ENCODE data around the gene PACSIN3. TPM values are rescaled to one million over a fixed set of nuclear protein-coding genes. Genes with fewer than 3 reads are reported as not detected.

Gene PACSIN3
- polyA plus RNA-seq, 2 of the 4 experiments (the other 2 are of a cell fraction): 16.5 to 35.3 TPM

- peak; percentile 70 to 78 for DNase-seq (ENCODE audit: low read depth in 1 of 2, low spot score in 1 of 2)
- Histone ChIP-seq H3K9me3 (no peaks in the 10 kb centered on the region), H3K4me1 (peaks cover 19% of the 10 kb centered on the region), H3K27ac (no peak overlapping the region), H3K4me2 (no peak overlapping the region), H3K4me3 (no peak overlapping the region)
- CTCF ChIA-PET: interaction anchor here (0.6 to 10.8 kb wide), 21 partner anchors 8 to 475 kb away, joined by 3 to 173 read pairs (median 7); partner anchors contain the start of genes ACP2, DDB2, MADD and NR1H3
- 96% methylated on average over 1 of the region's 1 CpG for WGBS (ENCODE audit: missing lambda C conversion rate)
- no peak for FAIRE-seq
- POLR2A ChIA-PET: interaction anchor here (0.5 to 1.3 kb wide), 5 partner anchors 35 to 175 kb away, joined by 3 to 23 read pairs (median 4); partner anchors contain the start of genes ACP2 and DDB2
- TF ChIP-seq GATA3 (IDR thresholded peaks at IDR 0.05; ENCODE audit: borderline replicate concordance) (no peak), ZFP36 (IDR thresholded peaks at IDR 0.05; ENCODE audit: borderline replicate concordance, partially characterized antibody) (peak; percentile 83), RCOR1 (IDR thresholded peaks at IDR 0.05; ENCODE audit: low read depth, low read length) (no peak), SMC3 (IDR thresholded peaks at IDR 0.05) (0 out of 3 replicates have a peak, but pooled peaks have one; percentile 29), RAD21 (conservative IDR thresholded peaks at IDR 0.05 in 1 of 2, IDR thresholded peaks at IDR 0.05 in 1 of 2) (peak; percentile 53 to 71), NFE2L2 (conservative IDR thresholded peaks at IDR 0.05; ENCODE audit: low read length) (no peak), MAZ (IDR thresholded peaks at IDR 0.05; ENCODE audit: borderline replicate concordance, low read depth, low read length) (no peak), FOSL2 (IDR thresholded peaks at IDR 0.05) (no peak), FOSL2 (CRISPR knock-in tag; IDR thresholded peaks at IDR 0.05) (no peak)
- TF ChIP-seq, protein P1, sequence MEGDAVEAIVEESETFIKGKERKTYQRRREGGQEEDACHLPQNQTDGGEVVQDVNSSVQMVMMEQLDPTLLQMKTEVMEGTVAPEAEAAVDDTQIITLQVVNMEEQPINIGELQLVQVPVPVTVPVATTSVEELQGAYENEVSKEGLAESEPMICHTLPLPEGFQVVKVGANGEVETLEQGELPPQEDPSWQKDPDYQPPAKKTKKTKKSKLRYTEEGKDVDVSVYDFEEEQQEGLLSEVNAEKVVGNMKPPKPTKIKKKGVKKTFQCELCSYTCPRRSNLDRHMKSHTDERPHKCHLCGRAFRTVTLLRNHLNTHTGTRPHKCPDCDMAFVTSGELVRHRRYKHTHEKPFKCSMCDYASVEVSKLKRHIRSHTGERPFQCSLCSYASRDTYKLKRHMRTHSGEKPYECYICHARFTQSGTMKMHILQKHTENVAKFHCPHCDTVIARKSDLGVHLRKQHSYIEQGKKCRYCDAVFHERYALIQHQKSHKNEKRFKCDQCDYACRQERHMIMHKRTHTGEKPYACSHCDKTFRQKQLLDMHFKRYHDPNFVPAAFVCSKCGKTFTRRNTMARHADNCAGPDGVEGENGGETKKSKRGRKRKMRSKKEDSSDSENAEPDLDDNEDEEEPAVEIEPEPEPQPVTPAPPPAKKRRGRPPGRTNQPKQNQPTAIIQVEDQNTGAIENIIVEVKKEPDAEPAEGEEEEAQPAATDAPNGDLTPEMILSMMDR (IDR thresholded peaks at IDR 0.05): peak; percentile 47
- peak; percentile 46 to 54; a peak in 5 of 6 replicates for ATAC-seq
Measured at GRCh38 chr11:47179655-47179991, 6.6 kb downstream of the PACSIN3 start.

- Histone ChIP-seq H3K27ac (no peak overlapping the region), H3K4me2 (no peak overlapping the region), H3K4me3 (no peak overlapping the region), H3K9me3 (no peaks in the 10 kb centered on the region), H3K4me1 (peaks cover 14% of the 10 kb centered on the region)
- DNase-seq (ENCODE audit: low read depth in 1 of 2, low spot score in 1 of 2) (no peak), FAIRE-seq (no peak), ATAC-seq (no peak)
- TF ChIP-seq FOXS1 (CRISPR knock-in tag; IDR thresholded peaks at IDR 0.05) (no peak), CHD4 (IDR thresholded peaks at IDR 0.05; ENCODE audit: borderline replicate concordance) (no peak), FOSB (CRISPR knock-in tag; IDR thresholded peaks at IDR 0.05) (no peak), TP53 (CRISPR knock-in tag; IDR thresholded peaks at IDR 0.05) (no peak), EP300 (IDR thresholded peaks at IDR 0.05) (no peak), SMC3 (IDR thresholded peaks at IDR 0.05) (no peak), REST (IDR thresholded peaks at IDR 0.05) (no peak), HDAC2 (IDR thresholded peaks at IDR 0.05) (no peak), HES2 (IDR thresholded peaks at IDR 0.05) (no peak), BHLHE40 (IDR thresholded peaks at IDR 0.05; ENCODE audit: low read depth, low read length) (no peak), HOXA7 (CRISPR knock-in tag; IDR thresholded peaks at IDR 0.05) (no peak), KDM1A (IDR thresholded peaks at IDR 0.05; ENCODE audit: low read depth) (no peak)
- WGBS (ENCODE audit: missing lambda C conversion rate): 94% methylated on average over 15 of the region's 23 CpGs
- ChIA-PET CTCF (interaction anchor here (0.6 to 10.8 kb wide), 34 partner anchors 8 to 674 kb away, joined by 3 to 173 read pairs (median 6); partner anchors contain the start of genes ACP2, DDB2, MADD and NR1H3), POLR2A (interaction anchor here (0.5 to 1.3 kb wide), 5 partner anchors 35 to 176 kb away, joined by 3 to 23 read pairs (median 4); partner anchors contain the start of genes ACP2 and DDB2)
Measured at GRCh38 chr11:47178737-47179654, 7.2 kb downstream of the PACSIN3 start.

Data from A549 (cell line).